Stimulated activated CD4-positive, alpha-beta T cell treated with anti-CD3 and anti-CD28 coated beads, Interleukin-1b, Interleukin-23, amount 100 ng/mL, for 48 hours (primary cell): ENCODE data around the gene PAIP2B.

Experiments
- DNase-seq: peaks from one replicate; pipeline ENCODE4 v3.0.0-alpha.2; 2020

Gene PAIP2B

GRCh38 chr2:71150082-71150816, 76.7 kb downstream of the PAIP2B start:
- no peak for DNase-seq

- DNase-seq: no peak
These were observed 78.3 kb downstream of the PAIP2B start for GRCh38 chr2:71148506-71149063.

GRCh38 chr2:71143782-71144181, 83.1 kb downstream of the PAIP2B start:
- DNase-seq: no peak

- DNase-seq: no peak
These were observed 90.7 kb downstream of the PAIP2B start for GRCh38 chr2:71136174-71136573.

DNA sequence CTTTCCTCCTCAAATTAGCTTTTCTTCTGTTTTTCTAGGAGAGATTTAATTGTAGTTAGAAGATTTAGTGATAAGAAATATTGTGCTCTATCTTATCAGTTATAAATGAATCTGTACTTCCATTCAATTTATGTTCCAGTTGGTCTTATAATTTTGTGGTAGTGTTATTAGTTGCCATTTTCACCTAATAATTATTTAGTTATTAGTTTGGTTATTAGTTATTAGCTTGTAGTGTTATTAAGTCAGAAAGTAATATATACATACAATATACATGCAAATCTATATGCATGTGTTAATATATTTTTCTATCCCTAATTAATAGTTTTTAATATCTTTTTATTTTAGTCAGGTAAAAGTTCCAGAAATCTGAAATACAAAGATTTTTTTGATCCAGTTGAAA, 93.3 kb downstream of the PAIP2B start:
- no peak for DNase-seq
